ENCODE measurements around the gene TMEM253.

The TMEM253 gene

DNA sequence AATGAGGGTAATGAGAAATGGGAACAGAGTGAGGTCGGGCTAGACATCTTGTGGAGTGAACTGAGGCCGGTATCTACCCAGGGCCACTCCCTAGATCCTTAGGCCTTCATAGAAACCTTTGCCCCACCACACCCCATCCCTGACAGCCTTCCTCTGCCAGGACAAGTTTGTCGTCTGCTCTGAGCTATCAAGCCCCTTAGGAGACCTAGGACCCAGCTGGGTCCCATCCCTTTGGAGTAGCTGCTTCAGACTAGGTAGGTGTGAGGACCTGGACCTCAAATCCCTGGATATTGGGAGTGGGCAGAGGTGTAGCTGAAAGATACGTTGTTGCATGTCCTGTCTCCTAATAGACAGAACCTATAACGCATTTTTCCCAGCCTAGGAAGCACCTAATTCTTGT is at the start of gene TMEM253:
TMEM253 (plus strand) TSS at position 136 of the 400 bp plus-strand sequence. CDS start 278 bp downstream, outside the sequence.
- no peak for DNase-seq

DNA sequence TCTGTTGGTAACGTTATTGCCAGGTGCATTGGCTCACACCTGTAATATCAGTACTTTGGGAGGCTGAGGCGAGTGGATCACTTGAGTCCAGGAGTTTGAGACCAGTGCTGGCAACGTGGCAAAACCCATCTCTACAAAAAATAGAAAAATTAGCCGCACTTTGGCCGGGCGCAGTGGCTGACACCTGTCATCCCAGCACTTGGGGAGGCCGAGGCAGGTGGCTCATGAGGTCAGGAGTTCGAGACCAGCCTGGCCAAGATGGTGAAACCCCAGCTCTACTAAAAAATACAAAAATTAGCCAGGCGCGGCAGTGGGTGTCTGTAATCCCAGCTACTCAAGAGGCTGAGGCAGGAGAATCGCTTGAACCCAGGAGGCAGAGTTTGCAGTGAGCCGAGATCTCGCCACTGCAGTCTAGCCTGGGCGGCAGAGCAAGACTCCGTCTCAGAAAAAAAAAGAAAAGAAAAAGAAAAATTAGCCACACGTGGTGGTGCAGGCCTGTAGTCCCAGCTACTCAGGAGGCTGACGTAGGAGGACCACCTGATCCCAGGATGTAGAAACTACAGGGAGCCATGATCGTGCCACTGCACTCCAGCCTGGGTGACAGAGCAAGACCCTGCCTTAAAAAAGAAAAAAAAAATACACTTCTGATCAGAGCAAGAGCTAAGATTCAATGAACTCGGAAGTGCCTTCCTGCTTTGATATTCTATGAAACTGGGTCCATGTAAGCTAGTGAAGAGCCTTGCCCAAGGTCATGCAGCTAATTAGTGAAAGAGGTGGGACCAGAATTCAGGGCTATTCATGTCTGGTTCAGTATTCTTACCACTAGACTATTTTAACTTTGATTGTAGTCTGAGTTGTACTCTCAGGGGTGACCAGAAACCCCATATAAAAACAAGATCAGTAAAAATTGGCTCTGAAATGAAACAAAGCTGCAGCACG is 47.4 kb upstream of the TMEM253 start:
- no peak for DNase-seq

DNA sequence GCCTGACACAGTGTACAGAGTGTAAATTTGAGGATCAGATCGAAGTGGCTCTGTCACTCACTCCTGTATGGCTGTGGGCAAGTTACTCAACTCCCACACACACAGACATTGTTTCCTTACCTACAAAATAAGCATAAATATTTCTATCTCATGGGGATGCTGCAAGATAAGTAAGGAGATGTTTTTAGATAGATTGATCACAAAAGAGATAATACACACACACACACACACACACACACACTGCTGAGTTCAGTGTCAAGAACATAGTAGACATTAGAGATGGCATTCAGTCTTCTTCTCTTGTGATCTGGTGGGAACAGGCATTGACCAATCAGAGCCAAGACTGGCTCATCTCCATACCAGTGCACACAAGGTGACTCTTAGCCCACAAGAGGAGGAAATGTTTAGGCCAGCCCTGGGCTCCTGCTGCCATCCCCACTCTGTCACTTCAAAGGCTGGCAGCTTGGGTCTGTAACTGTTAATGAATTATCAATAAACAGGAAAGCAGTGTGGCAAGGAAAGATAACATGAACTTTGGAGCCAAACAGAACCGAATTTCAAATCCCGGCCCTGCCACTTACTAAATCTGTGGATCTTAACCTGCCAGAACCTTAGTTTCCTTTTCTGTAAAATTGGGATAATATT is 46.6 kb upstream of the TMEM253 start:
- no peak for DNase-seq

DNA sequence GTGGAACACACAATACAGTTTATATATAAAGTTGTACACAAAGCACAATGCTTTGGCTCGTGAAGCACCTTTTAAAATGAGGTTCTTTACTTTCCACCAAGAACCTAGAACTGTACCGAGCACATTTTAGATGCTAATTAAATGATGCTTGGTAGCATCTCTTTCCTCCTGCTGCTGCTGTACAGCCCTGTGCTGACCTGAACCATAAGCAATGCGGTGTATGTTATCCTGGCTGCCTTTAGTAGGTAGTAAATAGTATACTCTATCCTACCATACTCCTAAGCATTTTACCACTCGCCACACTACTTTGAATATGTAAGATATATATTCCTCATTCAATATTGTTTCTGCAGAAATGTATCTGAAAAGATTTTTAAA is 46.1 kb upstream of the TMEM253 start:
- DNase-seq, result no peak

DNA sequence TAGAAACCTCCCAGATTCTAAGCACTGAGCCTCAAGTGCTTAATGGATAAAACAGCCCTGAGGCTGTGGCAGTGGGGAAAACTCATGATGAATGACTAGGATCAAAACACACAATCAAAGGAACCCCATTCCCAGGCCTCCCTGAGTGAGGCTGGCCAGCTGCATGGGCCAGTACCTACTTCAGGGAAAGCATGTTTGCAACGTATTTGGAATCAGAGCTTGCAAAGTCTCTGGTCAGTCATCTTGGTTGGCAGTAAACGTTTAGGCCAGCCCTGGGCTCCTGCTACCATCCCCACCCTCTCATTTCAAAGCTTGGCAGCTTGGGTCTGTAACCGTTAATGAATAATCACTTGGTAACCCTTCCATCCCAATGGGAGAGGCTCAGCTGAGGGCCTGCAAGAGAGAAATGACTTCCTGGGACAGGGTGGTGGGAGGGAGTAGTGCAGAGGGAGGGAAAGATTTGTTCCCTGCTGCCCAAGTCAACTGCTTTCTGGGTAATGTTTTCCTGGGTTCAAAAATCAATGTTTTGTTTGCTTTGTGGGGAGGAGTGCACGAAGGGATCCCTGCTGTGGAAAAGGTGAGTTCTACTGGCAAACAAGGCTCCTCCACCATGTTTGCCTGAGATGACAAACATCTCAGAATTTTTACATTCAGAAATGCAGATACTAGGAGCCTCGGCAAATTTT is 45.3 kb upstream of the TMEM253 start:
- no peak for DNase-seq

DNA sequence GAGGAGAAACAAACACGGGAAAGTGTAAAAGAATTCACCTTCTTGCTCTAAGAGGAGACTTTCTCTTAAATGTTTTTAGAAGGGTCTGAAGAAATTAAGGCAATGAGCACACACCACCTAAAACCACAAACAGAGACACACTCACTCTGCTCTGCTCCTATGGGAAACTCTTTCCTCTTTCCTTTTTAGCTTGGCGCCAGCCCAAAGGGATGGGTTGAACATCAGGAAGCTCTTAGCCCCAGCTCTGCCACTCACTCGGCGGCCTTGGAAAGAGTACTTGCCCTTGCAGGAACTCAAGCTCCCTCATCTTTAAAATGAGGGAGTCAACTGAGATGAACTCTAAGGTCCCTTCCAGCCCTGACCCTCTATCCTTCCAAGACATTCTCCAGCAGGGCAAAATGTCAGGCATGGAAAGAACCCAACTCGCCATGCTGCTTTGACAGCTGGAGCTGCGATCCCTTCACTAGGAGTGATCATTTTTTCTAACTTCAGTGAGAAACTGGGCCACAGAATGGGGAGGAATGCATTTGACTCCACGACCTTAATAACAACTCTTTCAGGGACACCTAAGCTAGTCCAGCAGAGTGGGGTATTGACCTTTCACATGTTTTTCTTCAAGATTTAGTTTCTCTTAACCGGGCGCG is 44.2 kb upstream of the TMEM253 start:
- DNase-seq, result no peak

DNA sequence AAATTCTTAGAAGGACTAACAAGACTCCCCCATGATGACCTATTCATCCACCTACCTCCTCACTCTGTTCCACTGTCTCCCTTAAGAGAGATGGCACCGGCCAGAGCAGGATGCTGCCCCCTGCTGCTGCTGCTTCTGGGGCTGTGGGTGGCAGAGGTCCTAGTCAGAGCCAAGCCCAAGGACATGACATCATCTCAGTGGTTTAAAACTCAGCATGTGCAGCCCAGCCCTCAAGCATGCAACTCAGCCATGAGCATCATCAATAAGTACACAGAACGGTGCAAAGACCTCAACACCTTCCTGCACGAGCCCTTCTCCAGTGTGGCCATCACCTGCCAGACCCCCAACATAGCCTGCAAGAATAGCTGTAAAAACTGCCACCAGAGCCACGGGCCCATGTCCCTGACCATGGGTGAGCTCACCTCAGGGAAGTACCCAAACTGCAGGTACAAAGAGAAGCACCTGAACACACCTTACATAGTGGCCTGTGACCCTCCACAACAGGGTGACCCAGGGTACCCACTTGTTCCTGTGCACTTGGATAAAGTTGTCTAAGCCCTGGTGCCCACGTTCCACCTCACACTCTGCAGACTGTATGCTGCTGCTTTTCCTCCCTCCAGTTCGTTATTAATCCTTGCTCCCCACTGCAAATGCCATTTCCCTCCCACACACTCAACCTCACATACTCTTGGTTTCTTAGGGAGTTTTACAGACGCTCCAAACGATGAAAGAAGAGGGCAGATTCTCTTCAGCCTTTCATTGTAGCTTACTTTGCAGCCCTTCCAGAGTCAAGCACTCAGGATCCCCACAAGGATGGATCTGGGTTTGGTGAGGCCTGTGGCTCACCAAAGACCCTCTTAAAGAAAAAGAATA is 42.8 kb upstream of the TMEM253 start, which contains the start of gene RNASE8:
RNASE8 (plus strand) TSS at position 20 of the 873 bp plus-strand sequence; CDS start at position 91, 71 bp downstream.
- no peak for DNase-seq

DNA sequence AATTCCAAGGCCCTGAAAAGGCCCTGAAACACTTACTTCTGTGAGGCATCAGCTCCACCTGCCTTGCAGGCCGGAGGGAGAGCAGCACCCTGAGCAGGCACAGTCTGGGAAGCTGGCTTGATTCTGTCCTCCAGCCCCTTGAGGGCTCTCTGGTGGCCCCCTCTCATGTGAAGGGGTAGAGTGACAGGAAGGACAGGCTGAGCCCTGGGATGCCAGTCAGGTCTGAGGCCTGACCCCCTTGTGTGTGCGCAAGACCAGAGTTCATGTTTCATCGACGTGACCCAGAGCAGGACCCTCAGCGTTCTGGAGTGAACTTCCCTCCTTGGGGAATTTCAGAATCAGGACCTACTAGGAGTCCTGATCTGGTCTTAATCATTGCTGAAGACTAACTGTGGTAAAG is 42.0 kb upstream of the TMEM253 start:
- DNase-seq, result no peak

DNA sequence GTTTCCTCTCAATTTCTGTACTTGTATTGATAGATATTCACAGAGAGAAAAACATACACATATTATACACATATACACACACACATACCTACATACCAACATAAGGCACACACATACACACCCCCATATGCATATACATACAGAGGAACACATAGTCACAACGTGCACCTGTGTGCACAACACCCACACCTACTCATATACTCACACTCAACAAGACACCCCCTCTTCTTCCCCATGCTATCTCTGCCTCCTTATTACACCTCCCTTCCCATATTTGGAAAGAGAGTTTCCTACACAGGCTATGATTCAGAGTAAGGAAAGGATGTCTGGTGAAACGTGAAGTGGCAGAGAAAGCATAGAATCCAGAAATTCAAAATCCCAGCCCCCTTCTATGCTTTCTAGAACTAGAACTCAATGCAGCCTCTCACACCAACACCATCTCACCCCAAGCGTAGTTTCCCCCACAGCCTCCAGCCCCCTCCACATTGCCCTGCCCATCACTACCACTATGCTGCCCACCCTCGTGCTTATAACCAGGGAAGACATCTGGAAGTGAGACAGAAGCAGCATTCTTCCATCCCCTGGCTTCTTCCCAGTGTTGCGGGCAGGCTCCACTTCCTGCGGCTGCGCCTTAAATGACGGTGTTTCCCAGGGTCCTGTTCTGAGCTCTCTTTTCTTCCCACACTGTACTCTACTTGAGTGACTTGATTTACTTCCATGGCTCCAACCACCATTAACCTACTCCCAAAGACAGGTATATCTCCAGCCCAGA is 40.8 kb upstream of the TMEM253 start:
- no peak for DNase-seq

- no peak for DNase-seq
These were observed 40.1 kb upstream of the TMEM253 start for GRCh38 chr14:21060614-21061346.

- no peak for DNase-seq
These were observed 39.6 kb upstream of the TMEM253 start for GRCh38 chr14:21061347-21061668.

GRCh38 chr14:21063479-21063878 is 37.4 kb upstream of the TMEM253 start:
- no peak for DNase-seq

DNA sequence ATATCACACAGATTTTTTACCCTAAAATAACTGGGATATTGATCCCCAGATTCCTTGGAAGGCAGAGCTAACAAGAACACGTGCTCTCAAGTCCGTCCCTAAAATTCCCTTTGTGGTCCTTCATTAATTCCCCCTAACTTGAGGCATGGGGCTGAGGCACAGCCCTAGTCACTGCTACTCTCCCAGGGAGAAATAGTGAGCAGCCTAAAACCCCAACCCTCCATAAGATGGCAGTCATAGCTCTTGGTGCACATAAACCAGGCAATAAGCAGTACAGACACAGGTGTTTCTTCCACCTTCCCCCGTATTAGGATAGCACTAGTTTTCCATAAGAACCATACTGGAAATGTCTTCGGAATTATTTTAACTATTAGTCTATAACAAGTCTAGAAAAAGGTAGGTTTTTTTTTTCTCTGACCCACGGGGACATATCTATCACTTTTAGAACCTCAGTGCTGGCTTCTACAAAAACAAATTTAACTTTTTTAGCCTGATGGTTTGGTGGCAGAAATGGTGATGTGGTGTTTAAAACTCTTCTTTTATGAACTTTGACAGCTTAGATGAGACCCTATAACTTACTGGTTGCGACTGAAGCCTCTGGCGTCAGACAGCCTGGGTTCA is 33.9 kb upstream of the TMEM253 start:
- no peak for DNase-seq

DNA sequence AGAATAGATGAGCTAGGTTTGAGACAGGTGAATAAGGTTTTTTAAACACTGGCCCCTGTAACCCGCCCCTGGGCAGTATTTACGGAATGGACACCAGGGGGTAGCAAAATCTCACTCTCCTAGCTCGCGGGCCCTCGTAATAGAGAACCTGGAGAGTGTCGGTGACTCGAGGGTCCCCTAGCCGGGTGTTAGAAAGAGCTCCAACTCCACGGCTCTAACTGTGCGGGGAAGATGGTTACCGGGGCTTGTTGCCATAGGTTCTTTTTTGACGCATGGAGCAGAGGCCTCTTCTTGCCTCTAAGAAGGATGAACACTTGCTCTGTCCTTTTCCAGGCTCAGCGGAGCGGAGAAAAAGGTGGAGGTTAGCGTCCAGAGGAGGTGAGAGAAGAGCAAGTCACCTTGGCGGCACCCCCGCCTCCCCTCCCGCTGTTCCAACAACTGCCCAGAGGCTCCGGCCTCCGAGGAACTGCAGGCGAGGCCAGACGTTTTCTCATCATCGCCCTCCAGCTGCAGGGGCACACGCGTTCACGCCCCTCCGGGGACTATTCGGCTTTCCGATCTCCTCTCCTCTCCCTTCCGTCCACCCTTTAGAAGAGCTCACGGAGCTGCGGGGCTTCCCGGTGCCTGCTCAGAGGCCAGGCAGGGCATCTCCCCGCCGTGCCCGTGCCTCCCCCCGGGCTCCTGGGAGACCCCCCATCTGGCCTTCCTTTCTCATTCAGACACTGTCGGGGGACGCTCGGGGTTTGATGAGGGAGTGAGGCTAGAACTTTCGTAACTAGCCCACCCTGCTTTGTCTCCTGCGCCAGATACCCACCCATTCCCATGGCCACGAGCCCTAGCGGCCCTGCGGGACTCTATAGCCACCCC is 32.1 kb upstream of the TMEM253 start:
- DNase-seq, result peak; percentile 22

GRCh38 chr14:21069388-21070082 is 31.3 kb upstream of the TMEM253 start:
- no peak for DNase-seq

DNA sequence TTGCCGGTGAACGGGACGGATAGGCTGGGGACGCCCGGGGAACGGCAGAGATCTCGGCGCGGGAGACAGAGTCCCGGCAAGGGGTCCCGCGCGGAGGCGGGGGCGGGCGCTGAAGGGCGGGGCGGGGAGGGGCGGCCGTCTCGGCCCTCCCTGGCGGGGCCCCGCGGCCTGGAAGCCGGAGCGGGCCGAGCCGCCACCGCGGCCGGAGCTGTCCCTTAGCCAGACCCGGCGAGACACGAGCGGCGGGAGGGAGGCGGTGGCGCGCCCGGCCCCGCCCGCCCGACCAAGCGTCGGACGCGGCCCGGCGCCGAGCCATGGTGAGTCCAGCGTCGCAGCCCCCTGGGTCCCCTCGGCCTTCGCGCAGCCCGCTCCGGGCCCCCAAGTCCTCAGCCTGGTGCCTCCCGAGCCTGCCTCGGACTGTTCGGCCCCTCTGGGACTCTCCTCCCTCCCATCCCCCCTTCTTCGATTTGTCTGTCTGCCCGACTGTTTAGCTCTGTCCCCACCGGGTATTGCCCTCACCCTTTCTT is 30.7 kb upstream of the TMEM253 start, which contains the start of gene ARHGEF40:
ARHGEF40 (plus strand) TSS at position 222 of the 527 bp plus-strand sequence; CDS start at position 315, 93 bp downstream.
- no peak for DNase-seq

DNA sequence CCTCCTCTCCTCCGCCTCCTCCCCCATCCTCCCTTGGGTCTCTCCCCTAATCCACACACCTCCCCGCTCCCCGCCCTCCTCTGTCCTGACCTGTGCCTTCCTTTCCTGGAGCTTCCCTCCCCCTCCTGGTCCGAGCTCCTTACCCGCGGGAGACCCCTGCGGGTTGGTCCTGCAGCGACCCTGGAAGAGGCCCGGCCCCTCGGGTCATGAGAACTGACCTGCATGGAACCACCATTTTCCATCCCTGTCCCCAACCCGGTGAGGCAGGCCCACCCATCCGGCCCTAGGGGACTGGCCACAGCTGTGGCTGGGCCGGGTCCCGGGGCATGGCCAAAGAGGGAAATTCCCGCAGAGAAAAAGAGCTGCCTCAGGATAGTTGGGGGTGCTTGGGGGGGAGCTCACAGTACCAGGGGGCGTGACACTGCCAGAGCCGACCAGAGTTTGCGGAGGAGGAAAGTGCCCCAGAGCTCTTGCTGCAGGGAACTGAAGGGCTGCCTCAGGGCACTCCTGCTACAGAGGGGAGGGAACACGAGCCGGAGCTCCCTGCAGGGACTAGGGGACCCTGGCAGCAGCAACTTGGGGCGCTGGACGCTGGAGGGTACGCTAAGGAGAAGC is 30.1 kb upstream of the TMEM253 start:
- DNase-seq, result no peak
